ENCODE results near the gene ATXN2L.
"Not testable (repeated sequence)": the region's sequence is repeated elsewhere in the genome, so short reads cannot be mapped to it uniquely, and the experiment has no call there.

The ATXN2L gene

DNA sequence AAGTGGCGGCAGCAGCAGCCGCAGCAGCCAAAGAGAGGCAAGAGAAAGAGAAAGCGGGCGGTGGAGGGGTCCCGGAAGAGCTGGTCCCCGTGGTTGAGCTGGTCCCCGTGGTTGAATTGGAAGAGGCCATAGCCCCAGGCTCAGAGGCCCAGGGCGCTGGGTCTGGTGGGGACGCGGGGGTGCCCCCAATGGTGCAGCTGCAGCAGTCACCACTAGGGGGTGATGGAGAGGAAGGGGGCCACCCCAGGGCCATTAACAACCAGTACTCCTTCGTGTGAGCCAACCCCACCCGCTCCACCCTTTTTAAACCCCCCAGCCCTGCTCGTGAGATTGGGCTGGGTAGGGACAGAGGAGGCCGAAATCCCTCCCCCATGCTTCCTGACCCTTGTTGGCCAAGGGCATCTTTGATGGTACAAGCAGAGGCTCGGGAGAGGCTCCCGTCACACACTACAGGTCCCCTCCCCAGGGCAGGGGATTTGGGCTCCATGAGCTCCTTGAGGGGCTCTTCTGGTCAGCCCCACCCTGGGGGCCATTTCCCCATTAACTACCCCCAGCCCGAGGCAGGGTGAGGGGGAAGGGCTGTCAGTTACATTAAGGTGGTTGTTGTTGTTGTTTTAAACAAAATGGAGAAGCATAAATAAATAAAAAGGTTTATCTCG lies 50.9 kb downstream of the ATXN2L start:
- no peak for DNase-seq

DNA sequence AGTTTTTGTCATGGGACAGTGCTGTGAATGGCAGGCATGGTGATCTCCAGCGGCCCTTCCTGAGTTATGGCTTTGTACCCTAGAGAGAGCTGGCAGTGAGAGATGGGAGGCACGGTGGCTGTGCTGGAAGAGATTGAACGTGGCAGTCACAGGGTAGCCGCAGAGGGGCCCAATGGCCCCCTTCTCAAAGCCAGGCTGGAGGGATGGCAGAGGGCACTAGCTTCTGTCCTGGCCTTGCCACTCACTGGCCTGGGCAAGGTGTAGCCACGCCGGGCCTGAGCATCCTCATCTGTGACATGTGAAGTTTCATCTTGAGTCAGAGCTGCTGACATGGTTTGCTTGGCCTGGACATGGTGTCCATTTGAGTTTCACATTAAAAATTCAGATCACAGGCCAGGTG lies 51.6 kb downstream of the ATXN2L start:
- no peak for DNase-seq

DNA sequence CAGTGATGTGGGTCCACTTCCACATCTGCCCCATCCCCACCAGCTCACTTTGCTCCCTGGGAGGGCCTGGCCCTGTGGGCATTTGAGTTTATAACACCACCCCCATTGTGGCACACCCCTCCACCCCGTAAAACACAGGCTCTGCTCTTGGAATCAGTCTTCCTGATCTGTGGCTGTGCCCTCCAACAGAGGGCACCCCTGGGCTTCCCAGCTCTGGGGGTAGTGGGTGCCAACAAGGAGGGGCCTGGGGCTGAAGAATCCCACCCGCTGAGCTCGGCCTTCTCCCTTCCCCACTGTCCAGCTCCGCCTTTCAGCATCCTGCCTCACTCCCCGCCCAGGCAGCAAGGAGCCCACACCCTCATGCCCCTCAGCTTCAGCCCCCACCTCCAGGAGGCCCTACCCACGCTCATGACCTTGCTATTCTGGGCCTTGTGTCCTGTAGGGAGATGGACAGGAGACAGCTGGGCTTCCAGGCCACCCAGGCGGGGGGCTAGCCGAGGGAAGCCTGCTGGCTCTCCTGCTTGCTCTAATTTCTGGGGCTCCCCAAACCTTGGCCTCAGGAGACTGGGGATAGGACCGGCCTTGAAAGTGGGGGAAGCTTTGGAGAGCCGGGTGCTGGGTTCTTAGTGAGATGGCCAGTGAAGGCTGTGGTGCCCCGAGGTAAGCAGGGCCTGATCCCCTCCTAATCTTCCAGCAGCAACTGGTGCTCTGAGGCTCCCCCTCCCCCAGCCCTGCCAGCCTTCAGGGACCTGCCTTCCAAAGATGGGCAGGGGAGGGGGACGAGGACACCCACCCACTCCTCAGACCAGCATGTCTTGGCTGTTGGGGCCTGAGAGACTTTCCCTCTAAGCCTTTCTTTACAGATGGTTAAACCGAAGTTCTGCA lies 52.6 kb downstream of the ATXN2L start:
- DNase-seq = no peak

- no peak for DNase-seq
These were observed 53.3 kb downstream of the ATXN2L start for GRCh38 chr16:28876019-28876659.

DNA sequence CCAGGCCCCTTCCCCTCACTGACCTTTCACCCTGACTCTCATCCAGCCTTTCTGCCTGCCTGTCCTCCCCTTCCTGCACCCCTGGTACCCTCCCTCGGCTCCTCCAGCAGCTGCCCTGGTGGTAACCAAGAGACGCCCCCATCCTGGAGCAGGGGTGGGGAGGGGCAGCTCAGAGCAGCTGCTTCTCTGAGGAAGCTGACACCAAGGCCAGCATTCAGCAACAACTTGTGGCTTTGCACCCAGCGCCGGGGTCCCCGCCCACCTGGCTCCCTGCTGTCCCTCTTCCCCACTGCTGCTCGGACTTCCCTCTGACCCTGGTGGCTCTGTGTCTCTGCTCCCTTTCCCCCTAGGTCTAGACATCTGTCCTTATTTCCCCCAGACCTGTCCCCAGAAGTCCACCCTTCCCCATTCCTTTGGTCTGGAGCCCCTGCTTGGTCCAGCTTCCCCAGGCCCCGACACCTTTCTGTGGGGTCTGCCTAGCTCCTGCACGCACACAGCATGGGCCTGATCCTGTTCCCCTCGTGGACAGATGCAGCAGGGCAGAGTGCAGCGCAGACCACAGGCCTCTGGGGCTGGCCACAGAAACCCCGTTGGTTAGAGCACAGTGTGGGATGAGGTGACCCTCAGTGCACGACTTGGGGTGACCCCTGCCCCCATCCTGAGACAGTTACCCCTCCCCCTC lies 54.3 kb downstream of the ATXN2L start:
- DNase-seq = no peak

DNA sequence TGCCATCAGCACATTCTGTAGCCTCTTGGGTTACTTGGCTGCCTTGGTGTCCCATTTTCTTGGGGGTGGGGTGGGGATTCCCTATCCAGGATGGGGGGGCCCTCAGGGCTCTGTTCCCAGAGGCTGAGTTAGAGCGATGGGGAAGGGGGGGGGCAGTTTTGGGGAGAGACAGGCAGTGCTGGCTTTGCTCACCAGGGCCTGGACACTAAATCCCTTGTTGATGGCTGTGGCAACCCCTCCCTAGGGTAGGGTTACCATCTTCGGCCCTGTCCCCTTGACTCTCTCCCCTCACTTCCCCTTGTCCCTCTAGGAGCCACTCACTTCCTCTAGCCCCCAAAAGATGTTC lies 54.8 kb downstream of the ATXN2L start:
- no peak for DNase-seq

DNA sequence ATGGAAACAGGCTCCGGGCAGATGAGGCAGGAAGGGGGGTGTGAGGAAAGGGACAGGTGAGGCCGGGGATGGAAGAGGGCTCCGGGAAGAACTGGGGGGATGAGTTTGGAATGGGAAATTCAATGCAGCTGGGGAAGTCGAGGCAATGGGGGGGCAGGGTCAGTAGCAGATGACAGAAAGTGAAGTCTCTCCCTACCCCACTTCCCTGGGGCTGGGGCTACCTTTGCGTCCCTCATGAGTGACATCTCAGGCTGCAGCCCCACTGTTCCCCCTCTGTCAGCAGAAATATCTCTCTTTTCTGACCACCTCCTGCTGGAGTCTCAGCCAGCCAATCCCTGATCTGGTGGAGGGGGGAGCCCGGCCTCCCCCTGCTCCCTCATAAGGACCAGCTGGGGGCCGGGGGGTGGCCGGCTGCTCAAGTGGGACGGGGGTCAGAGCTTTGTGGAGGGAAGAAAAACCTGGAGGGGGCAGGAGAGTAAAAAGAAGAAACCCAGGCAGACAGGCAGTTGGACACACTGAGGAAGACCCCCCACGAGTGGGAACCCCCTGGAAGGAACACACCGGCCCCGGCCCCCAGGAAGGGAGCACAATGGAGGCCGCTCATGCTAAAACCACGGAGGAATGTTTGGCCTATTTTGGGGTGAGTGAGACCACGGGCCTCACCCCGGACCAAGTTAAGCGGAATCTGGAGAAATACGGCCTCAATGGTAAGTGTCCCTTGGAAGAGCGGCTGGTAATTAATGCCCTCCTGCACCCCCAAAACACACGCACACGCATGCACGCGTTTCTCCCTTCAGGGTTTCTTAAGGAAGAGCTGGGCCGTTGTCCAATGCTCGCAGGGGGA lies 55.5 kb downstream of the ATXN2L start, which contains the start of gene ATP2A1:
Gene ATP2A1, plus strand, starts transcription at position 406 of the 844 bp plus-strand sequence. Its CDS starts 184 bp downstream, at position 590.
- DNase-seq = no peak

- no peak for DNase-seq
These were observed 56.6 kb downstream of the ATXN2L start for GRCh38 chr16:28879261-28879840.

GRCh38 chr16:28879841-28880588 lies 57.2 kb downstream of the ATXN2L start:
- peak; percentile 72 for DNase-seq

- no peak for DNase-seq
These were observed 57.8 kb downstream of the ATXN2L start for GRCh38 chr16:28880589-28880915.

GRCh38 chr16:28880955-28881354 lies 58.2 kb downstream of the ATXN2L start:
- no peak for DNase-seq

DNA sequence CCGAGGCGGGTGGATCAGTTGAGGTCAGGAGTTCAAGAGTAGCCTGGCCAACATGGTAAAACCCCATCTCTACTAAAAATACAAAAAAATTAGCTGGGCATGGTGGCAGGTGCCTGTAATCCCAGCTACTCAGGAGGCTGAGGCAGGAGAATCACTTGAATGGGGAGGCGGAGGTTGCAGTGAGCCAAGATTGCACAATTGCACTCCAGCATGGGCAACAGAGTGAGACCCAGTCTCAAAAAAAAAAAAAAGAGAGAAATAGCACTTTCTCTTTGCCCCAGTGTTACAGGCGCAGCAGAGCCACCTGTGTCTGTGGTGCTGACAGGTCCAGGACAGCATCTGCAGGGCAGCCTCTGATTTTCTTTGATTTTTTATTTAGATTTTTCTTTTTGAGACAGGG lies 58.8 kb downstream of the ATXN2L start:
- not testable (repeated sequence) for DNase-seq

- DNase-seq = no peak
These were observed 59.9 kb downstream of the ATXN2L start for GRCh38 chr16:28882551-28883160.

GRCh38 chr16:28883221-28883996 lies 60.6 kb downstream of the ATXN2L start:
- DNase-seq = no peak

GRCh38 chr16:28884045-28884444 lies 61.2 kb downstream of the ATXN2L start:
- DNase-seq = no peak
